GM12878 (cell line): ENCODE data around the gene CFLAR. TPM values are rescaled to one million over a fixed set of nuclear protein-coding genes. Genes with fewer than 3 reads are reported as not detected.
A peak's percentile ranks its signal among the peaks of the same experiment; 100 is the strongest.

ENCODE experiments used
- ATF7 ChIP-seq: fragments of 450-650 bp; IDR thresholded peaks from 2 replicates; pipeline ENCODE4 v1.6.1; 2016; ENCODE audit warnings: low read depth, mild to moderate bottlenecking
- BRCA1 ChIP-seq: IDR thresholded peaks from 2 replicates; pipeline ENCODE4 v1.6.1; 2011; ENCODE audit warnings: low read depth, low read length, improper control_type of control experiment
- EZH2 ChIP-seq: IDR thresholded peaks from 2 replicates; pipeline ENCODE4 v1.6.1; 2012; ENCODE audit warnings: low read depth, mild to moderate bottlenecking, control low read depth, inconsistent platforms, low read length, borderline replicate concordance; ENCODE audit not compliant: control insufficient read depth
- FOXM1 ChIP-seq: IDR thresholded peaks from 2 replicates; pipeline ENCODE4 v1.6.1; 2012; ENCODE audit warnings: low read depth, mild to moderate bottlenecking, inconsistent platforms, low read length, moderate library complexity
- JUND ChIP-seq: IDR thresholded peaks from 2 replicates; pipeline ENCODE4 v1.6.1; 2012; ENCODE audit warnings: low read depth, mild to moderate bottlenecking, low read length, improper control_type of control experiment, moderate library complexity
- KDM1A ChIP-seq: fragments of 200-600 bp; sonication (generic); IDR thresholded peaks from 2 replicates; pipeline ENCODE4 v1.6.1; 2016; ENCODE audit warnings: borderline replicate concordance
- MEF2A ChIP-seq: IDR thresholded peaks from 2 replicates; pipeline ENCODE4 v1.6.1; 2011; ENCODE audit warnings: low read depth, mild to moderate bottlenecking, low read length, moderate library complexity; ENCODE audit not compliant: insufficient read depth
- PML ChIP-seq: IDR thresholded peaks from 2 replicates; pipeline ENCODE4 v1.6.1; 2012; ENCODE audit warnings: low read length, inconsistent platforms
- POLR2AphosphoS2 ChIP-seq: IDR thresholded peaks from 2 replicates; pipeline ENCODE4 v1.6.1; 2011; ENCODE audit warnings: low read depth, mild to moderate bottlenecking, low read length, improper control_type of control experiment, moderate library complexity
- RAD51 ChIP-seq: fragments of 450-650 bp; IDR thresholded peaks from 2 replicates; pipeline ENCODE4 v1.6.1; 2016; ENCODE audit warnings: moderate library complexity, mild to moderate bottlenecking, inconsistent platforms
- SMAD1 ChIP-seq: fragments of 450-650 bp; IDR thresholded peaks from 2 replicates; pipeline ENCODE4 v1.6.1; 2018; ENCODE audit warnings: mild to moderate bottlenecking, low read depth; ENCODE audit not compliant: partially characterized antibody
- SMAD5 ChIP-seq: IDR thresholded peaks from 2 replicates; pipeline ENCODE4 v1.6.1; 2016; ENCODE audit warnings: antibody characterized with exemption, low read depth
- SPI1 ChIP-seq: IDR thresholded peaks from 2 replicates; pipeline ENCODE4 v1.6.1; 2011; ENCODE audit warnings: low read depth, mild to moderate bottlenecking, low read length, moderate library complexity, borderline replicate concordance; ENCODE audit not compliant: insufficient read depth
- SREBF1 ChIP-seq: IDR thresholded peaks from 2 replicates; pipeline ENCODE4 v1.6.1; 2012; ENCODE audit warnings: mild to moderate bottlenecking, low read length
- SUPT20H ChIP-seq: IDR thresholded peaks from 2 replicates; pipeline ENCODE4 v1.6.1; 2011; ENCODE audit warnings: low read depth, mild to moderate bottlenecking, low read length, moderate library complexity, borderline replicate concordance; ENCODE audit not compliant: control insufficient read depth
- ZNF217 ChIP-seq: fragments of 450-650 bp; IDR thresholded peaks from 2 replicates; pipeline ENCODE4 v1.6.1; 2017; ENCODE audit warnings: antibody characterized with exemption, mild to moderate bottlenecking
- polyA plus RNA-seq, 11 experiments: library from polyadenylated mRNA; depleted of rRNA in 4 of 11; unstranded in 6 of 11; stranded (reverse) in 5 of 11; fragments of >200 nt; fragmentation: Nextera tagmentation in 4 of 11; fragmentation: Illumina TruSeq in 1 of 11; extraction: Ambion mirVana in 4 of 11; extraction: Trizol in 1 of 11; gene quantifications; 1 replicate in 1 of 11; 2 replicates in 10 of 11; pipeline versions ENCODE4 v1.2.1 to v1.2.3, GENCODE V29; 2011 to 2016; ENCODE audit warnings: inconsistent platforms in 2 of 11, missing spikeins in 2 of 11, low read depth in 1 of 11
- total RNA-seq, 4 experiments: library from RNA; depleted of rRNA in 3 of 4; stranded (reverse); fragments of >200 nt in 3 of 4; fragmentation: Illumina TruSeq in 1 of 4; extraction: Trizol in 1 of 4; gene quantifications; 2 replicates each; pipeline versions ENCODE4 v1.2.1 to v1.2.3, GENCODE V29; 2013 to 2021
- TF ChIP-seq, protein P1 (sequence below): fragments of 450-650 bp; IDR thresholded peaks from 2 replicates; pipeline ENCODE4 v1.6.1; 2017; ENCODE audit warnings: mild to moderate bottlenecking
- TF ChIP-seq, protein P2 (sequence below): fragments of 450-650 bp; IDR thresholded peaks from 2 replicates; pipeline ENCODE4 v1.6.1; 2017; ENCODE audit warnings: borderline replicate concordance
- TF ChIP-seq, protein P3 (sequence below): fragments of 450-650 bp; IDR thresholded peaks from 2 replicates; pipeline ENCODE4 v1.6.1; 2016; ENCODE audit warnings: mild to moderate bottlenecking, moderate library complexity, borderline replicate concordance

The CFLAR gene
- total and polyA plus RNA-seq, 10 of the 15 experiments (the other 5 are each of a cell fraction or from before 2014, with no cell fraction given): 80.6 to 181 (median 101) TPM

DNA sequence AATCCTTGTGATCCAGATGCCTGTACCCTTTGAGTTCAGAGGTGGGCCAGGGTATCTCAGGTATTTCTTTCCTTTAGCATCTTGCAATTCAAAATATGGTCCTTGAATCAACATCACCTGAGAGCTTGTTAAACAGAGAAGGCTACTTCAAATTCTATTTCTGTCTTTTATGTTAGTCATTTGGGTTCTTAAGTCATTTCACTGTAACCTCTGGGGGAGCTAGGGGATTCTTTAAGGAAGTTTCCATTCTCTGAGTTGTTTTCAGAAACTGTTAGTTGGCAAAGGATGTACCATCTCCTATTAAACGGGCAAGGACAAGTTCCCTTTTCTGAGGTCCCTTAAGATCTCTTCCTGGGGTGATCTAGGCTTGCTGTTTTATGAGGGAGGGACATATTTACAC lies 16.6 kb downstream of the CFLAR start (continued):
- TF ChIP-seq, protein P1, sequence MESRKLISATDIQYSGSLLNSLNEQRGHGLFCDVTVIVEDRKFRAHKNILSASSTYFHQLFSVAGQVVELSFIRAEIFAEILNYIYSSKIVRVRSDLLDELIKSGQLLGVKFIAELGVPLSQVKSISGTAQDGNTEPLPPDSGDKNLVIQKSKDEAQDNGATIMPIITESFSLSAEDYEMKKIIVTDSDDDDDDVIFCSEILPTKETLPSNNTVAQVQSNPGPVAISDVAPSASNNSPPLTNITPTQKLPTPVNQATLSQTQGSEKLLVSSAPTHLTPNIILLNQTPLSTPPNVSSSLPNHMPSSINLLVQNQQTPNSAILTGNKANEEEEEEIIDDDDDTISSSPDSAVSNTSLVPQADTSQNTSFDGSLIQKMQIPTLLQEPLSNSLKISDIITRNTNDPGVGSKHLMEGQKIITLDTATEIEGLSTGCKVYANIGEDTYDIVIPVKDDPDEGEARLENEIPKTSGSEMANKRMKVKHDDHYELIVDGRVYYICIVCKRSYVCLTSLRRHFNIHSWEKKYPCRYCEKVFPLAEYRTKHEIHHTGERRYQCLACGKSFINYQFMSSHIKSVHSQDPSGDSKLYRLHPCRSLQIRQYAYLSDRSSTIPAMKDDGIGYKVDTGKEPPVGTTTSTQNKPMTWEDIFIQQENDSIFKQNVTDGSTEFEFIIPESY: no peak
- peak; percentile 88; the same call in 1 of the 2 replicates for TF ChIP-seq FOXM1
- peak; percentile 97 for TF ChIP-seq MEF2A
- no peak for TF ChIP-seq SMAD1
- TF ChIP-seq, protein P2, sequence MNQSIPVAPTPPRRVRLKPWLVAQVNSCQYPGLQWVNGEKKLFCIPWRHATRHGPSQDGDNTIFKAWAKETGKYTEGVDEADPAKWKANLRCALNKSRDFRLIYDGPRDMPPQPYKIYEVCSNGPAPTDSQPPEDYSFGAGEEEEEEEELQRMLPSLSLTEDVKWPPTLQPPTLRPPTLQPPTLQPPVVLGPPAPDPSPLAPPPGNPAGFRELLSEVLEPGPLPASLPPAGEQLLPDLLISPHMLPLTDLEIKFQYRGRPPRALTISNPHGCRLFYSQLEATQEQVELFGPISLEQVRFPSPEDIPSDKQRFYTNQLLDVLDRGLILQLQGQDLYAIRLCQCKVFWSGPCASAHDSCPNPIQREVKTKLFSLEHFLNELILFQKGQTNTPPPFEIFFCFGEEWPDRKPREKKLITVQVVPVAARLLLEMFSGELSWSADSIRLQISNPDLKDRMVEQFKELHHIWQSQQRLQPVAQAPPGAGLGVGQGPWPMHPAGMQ: no peak
- no peak for TF ChIP-seq SREBF1
- TF ChIP-seq POLR2AphosphoS2: no peak
- TF ChIP-seq RAD51: no peak
- TF ChIP-seq, protein P3, sequence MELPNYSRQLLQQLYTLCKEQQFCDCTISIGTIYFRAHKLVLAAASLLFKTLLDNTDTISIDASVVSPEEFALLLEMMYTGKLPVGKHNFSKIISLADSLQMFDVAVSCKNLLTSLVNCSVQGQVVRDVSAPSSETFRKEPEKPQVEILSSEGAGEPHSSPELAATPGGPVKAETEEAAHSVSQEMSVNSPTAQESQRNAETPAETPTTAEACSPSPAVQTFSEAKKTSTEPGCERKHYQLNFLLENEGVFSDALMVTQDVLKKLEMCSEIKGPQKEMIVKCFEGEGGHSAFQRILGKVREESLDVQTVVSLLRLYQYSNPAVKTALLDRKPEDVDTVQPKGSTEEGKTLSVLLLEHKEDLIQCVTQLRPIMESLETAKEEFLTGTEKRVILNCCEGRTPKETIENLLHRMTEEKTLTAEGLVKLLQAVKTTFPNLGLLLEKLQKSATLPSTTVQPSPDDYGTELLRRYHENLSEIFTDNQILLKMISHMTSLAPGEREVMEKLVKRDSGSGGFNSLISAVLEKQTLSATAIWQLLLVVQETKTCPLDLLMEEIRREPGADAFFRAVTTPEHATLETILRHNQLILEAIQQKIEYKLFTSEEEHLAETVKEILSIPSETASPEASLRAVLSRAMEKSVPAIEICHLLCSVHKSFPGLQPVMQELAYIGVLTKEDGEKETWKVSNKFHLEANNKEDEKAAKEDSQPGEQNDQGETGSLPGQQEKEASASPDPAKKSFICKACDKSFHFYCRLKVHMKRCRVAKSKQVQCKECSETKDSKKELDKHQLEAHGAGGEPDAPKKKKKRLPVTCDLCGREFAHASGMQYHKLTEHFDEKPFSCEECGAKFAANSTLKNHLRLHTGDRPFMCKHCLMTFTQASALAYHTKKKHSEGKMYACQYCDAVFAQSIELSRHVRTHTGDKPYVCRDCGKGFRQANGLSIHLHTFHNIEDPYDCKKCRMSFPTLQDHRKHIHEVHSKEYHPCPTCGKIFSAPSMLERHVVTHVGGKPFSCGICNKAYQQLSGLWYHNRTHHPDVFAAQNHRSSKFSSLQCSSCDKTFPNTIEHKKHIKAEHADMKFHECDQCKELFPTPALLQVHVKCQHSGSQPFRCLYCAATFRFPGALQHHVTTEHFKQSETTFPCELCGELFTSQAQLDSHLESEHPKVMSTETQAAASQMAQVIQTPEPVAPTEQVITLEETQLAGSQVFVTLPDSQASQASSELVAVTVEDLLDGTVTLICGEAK: no peak
- 0 out of 2 replicates have a peak, but pooled peaks have one; percentile 4 for TF ChIP-seq SPI1
- no peak for TF ChIP-seq SMAD5
- TF ChIP-seq ATF7: peak; percentile 58; the same call in 1 of the 2 replicates
- TF ChIP-seq JUND: no peak
- TF ChIP-seq ZNF217: no peak
- TF ChIP-seq BRCA1: no peak
- TF ChIP-seq PML: peak; percentile 60; the same call in 1 of the 2 replicates
- no peak for TF ChIP-seq EZH2
- no peak for TF ChIP-seq SUPT20H
- no peak for TF ChIP-seq KDM1A
- TF ChIP-seq, all 136 proteins: peak for 32
